Right lobe of liver (tissue), 6 donors: Measurements from ENCODE around the gene ECHDC3. TPM values are rescaled to one million over a fixed set of nuclear protein-coding genes. Genes with fewer than 3 reads are reported as not detected.

Experiments
- ATAC-seq, 4 donors: fragments of 200-7000 bp; cut with Tn5 transposase; one replicate each; pipeline ENCODE4 v1.9.1; 2020; ENCODE audit warnings: mild to moderate bottlenecking in 4 of 4, moderate library complexity in 4 of 4
- DNase-seq, 3 donors: peaks; one replicate each; pipeline ENCODE4 v3.0.0-alpha.2; 2020
- H3K27ac ChIP-seq, 3 donors: fragments of 200-600 bp; one replicate each; pipeline ENCODE4 v1.8.0; 2022
- H3K27me3 ChIP-seq, 2 donors: fragments of 200-600 bp; one replicate each; pipeline ENCODE4 v1.8.0; 2022
- H3K36me3 ChIP-seq, 4 donors: fragments of 200-600 bp; sonication (generic) in 1 of 4; one replicate each; pipeline versions ENCODE4 v1.5.1 to v1.8.0; 2017 to 2022; ENCODE audit warnings: control low read depth in 1 of 4
- H3K4me1 ChIP-seq, 4 donors: fragments of 200-600 bp; sonication (generic) in 1 of 4; one replicate each; pipeline versions ENCODE4 v1.5.1 to v1.8.0; 2017 to 2022; ENCODE audit warnings: control low read depth in 1 of 4
- H3K4me3 ChIP-seq, 3 donors: fragments of 200-600 bp; one replicate each; pipeline ENCODE4 v1.8.0; 2022
- H3K9me3 ChIP-seq, 4 donors: fragments of 200-600 bp; sonication (generic) in 1 of 4; one replicate each; pipeline versions ENCODE4 v1.5.1 to v1.8.0; 2017 to 2022; ENCODE audit warnings: control low read depth in 1 of 4
- CTCF ChIP-seq, 4 donors: fragments of 200-600 bp in 3 of 4; fragments of 450-650 bp in 1 of 4; IDR thresholded peaks; one replicate each; pipeline versions ENCODE4 v1.5.1 to v1.8.0; 2016 to 2022; ENCODE audit warnings: antibody characterized with exemption in 4 of 4, mild to moderate bottlenecking in 2 of 4
- POLR2A ChIP-seq: fragments of 450-650 bp; IDR thresholded peaks from one replicate; pipeline ENCODE4 v1.6.1; 2017; ENCODE audit warnings: antibody characterized with exemption, mild to moderate bottlenecking
- WGBS: methylation state at CpG from one replicate; pipeline ENCODE4 v1.1.6; 2018; ENCODE audit warnings: low coverage, low lambda C conversion rate; ENCODE audit not compliant: insufficient coverage; ENCODE audit errors: missing lambda C conversion rate; 5-methylcytosine and 5-hydroxymethylcytosine counted together
- intact Hi-C, 2 donors: fragments of 100-400 bp; cut with DNase I; formaldehyde crosslinking; loops; one replicate each; pipeline versions ENCODE4 v1.11.2 to v1.14.1; 2022
- total RNA-seq, 6 experiments: library from RNA; depleted of rRNA in 2 of 6; stranded (reverse); fragments of >200 nt in 2 of 6; fragmentation: NEBNext Ultra II Directional in 3 of 6; extraction: Animal tissue kit (Norgen Biotek cat#: 25700) in 3 of 6; gene quantifications; one replicate each; pipeline versions ENCODE4 v1.1.0 to v1.2.4, GENCODE V29; 2016 to 2023
- donor health status: DM: no; HTN: yes; CAD: no.
- donor health status: DM: no; HTN: no; CAD: no.
- donor health status: DM: no; HTN: no; CAD: no.
- donor health status: DM: no; HTN: yes; CAD: no.
- donor health status: DM: no; HTN: yes; CAD: no.

The ECHDC3 gene
- total RNA-seq, 6 experiments from 2014 or later = 85.0 to 304 (median 130) TPM

GRCh38 chr10:11720260-11720741 lies 21.9 kb upstream of the ECHDC3 start:
- WGBS = 83% methylated on average over 9 of the region's 11 CpGs
- intact Hi-C loops = loop anchor here in 1 of 2 donors (10.0 kb wide), 1 partner anchor 206 kb away; no protein-coding TSS in a partner anchor
- Histone ChIP-seq H3K27me3 (no peaks in the 10 kb centered on the region), H3K4me3 (no peak overlapping the region), H3K27ac (no peak overlapping the region), H3K9me3 (no peaks in the 10 kb centered on the region), H3K4me1 (peaks cover 0 to 31% (median 14%) of the 10 kb centered on the region in 4 donors), H3K36me3 (no peaks in the 10 kb centered on the region)
- TF ChIP-seq CTCF (IDR thresholded peaks at IDR 0.05) (no peak), POLR2A (no peak)
- peak in 1 of 4 donors; percentile 3 for ATAC-seq
- no peak for DNase-seq

DNA sequence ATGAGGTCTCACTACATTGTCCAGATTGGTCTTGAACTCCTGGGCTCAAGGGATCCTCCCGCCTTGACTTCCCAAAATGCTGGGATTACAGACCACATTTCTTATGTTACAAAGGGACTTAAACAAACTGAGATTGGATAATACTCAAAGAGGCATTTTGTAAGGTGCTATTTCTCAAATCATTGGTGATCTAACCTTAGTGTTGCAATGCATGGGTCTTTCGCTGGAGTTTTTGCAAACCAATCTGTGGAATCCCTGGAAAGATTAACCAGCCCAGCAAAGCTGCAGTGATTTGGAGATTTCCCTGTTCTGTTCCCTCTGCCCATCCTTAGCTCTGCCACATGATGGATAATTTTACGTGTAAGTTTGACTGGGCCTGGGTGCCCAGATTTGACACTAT lies 20.4 kb upstream of the ECHDC3 start:
- WGBS = 43% methylated on average over 3 of the region's 3 CpGs
- intact Hi-C loops = loop anchor here in 1 of 2 donors (10.0 kb wide), 1 partner anchor 207 kb away; no protein-coding TSS in a partner anchor

DNA sequence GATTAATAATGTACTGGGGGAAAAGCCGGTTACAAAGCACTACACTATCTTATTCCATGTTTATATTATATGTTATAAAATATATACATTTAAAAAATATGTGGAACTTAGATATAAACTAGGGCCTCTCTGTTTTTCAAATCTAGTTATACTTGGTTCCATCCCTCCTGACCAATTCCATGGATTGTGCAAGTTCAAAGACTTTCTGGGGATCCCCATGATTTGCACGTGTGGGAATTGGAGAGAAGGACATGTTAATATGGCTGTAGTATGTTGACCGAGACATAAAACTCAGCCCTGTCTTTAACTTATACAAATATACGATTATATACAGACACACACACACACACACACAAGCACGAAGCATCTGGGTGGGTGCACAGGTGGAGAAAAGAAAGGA lies 18.8 kb upstream of the ECHDC3 start:
- no peaks in the 10 kb centered on the region for H3K36me3 ChIP-seq
- no peak overlapping the region for H3K4me3 ChIP-seq
- H3K9me3 ChIP-seq = no peaks in the 10 kb centered on the region
- no peak overlapping the region for H3K27ac ChIP-seq
- no peak for DNase-seq
- TF ChIP-seq CTCF (IDR thresholded peaks at IDR 0.05) (no peak), POLR2A (no peak)
- WGBS = 88% methylated on average over 5 of the region's 5 CpGs
- no peak for ATAC-seq
- no peaks in the 10 kb centered on the region for H3K27me3 ChIP-seq
- intact Hi-C loops = loop anchor here in 1 of 2 donors (10.0 kb wide), 1 partner anchor 209 kb away; no protein-coding TSS in a partner anchor
- peaks cover 0 to 6% (median 2%) of the 10 kb centered on the region in 4 donors for H3K4me1 ChIP-seq

More for the DNA sequence above, 20.4 kb upstream of the ECHDC3 start:
- DNase-seq (no peak), ATAC-seq (peak in 3 of 4 donors; percentile 35 to 60 (median 48))
- Histone ChIP-seq H3K9me3 (no peaks in the 10 kb centered on the region), H3K27me3 (no peaks in the 10 kb centered on the region), H3K4me3 (no peak overlapping the region), H3K27ac (peak overlapping the region in 1 of 3 donors; percentile 30), H3K4me1 (peaks cover 0 to 16% (median 8%) of the 10 kb centered on the region in 4 donors), H3K36me3 (no peaks in the 10 kb centered on the region)
- TF ChIP-seq POLR2A (no peak), CTCF (IDR thresholded peaks at IDR 0.05) (no peak)

DNA sequence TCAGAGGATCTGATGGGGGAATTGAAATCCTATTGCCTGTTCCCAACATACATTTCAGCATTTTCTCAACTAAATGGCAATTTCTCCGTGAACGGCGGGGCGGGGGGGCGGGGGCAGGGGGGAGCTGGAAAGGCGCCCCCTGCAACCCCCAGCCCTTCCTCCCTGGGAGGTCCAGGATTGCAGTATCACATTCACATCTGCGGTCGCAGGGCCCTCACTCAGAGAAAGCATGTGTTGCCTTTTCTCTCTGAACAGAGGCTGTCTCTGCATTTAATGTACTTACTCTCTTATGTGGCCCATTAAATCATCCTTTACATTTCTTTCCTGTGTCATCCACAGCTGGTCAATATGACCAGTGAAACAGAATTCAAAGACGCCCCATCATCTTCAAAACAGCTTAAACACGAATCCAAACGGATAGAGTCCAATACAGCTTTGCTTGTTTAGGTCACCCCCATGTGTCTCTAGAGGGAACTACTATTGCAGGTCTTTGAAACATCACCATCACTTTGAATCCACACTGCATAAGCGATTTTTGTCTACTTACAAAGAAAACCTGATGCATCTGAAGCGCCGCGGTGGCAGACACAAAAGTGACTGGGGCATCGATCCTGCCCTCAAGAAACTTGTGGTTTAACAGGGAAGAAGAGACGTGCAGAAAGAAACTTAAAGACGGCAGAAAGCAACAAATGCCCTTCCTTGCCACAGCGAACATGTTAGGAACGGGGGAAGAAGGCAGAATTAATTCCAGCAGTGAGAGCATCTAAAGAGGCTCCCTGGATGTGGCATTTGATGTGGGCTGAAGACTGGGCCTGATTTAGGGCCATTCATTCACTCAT lies 17.0 kb upstream of the ECHDC3 start:
- no peaks in the 10 kb centered on the region for H3K27me3 ChIP-seq
- H3K4me3 ChIP-seq = no peak overlapping the region
- WGBS = 34% methylated on average over 19 of the region's 20 CpGs
- H3K4me1 ChIP-seq = peaks cover 0 to 5% (median 2%) of the 10 kb centered on the region in 4 donors
- H3K36me3 ChIP-seq = no peaks in the 10 kb centered on the region
- TF ChIP-seq CTCF (IDR thresholded peaks at IDR 0.05) = peak; percentile 71 to 89 (median 79)
- TF ChIP-seq POLR2A = no peak
- intact Hi-C loops = loop anchor here (5.0 to 10.0 kb wide), 2 partner anchors 208 to 210 kb away; no protein-coding TSS in a partner anchor
- no peak for DNase-seq
- H3K27ac ChIP-seq = no peak overlapping the region
- peak; percentile 89 to 91 (median 89) for ATAC-seq
- H3K9me3 ChIP-seq = no peaks in the 10 kb centered on the region
